MM.1S (cell line): ENCODE data around the gene SECTM1.

Source experiments
- CTCF ChIP-seq: fragments of 300-600 bp; sonication (generic); IDR thresholded peaks from 2 replicates; pipeline ENCODE4 v1.5.1; 2016; ENCODE audit warnings: antibody characterized with exemption, low read length, mixed read lengths
- EZH2phosphoT487 ChIP-seq: fragments of 300-600 bp; sonication (generic); IDR thresholded peaks from 2 replicates; pipeline ENCODE4 v1.6.1; 2018; ENCODE audit warnings: antibody characterized with exemption, low read length

- TF ChIP-seq CTCF, result no peak
- no peak for TF ChIP-seq EZH2phosphoT487
Measured at GRCh38 chr17:82377924-82378740, 44.6 kb upstream of the SECTM1 start.
